Psoas muscle (tissue), 8 donors: ENCODE measurements around the gene MYL12A. TPM values are rescaled to one million over a fixed set of nuclear protein-coding genes. Genes with fewer than 3 reads are reported as not detected.

ENCODE experiments used
- ATAC-seq, 4 donors: fragments of 200-7000 bp; cut with Tn5 transposase; one replicate each; pipeline ENCODE4 v1.9.1; 2020; ENCODE audit warnings: moderate library complexity in 3 of 4, mild to moderate bottlenecking in 2 of 4
- DNase-seq, 2 donors: peaks; one replicate each; pipeline ENCODE4 v3.0.0-alpha.2; 2020
- H3K27ac ChIP-seq: fragments of 200-600 bp; one replicate; pipeline ENCODE4 v1.8.0; 2022
- H3K27me3 ChIP-seq, 3 donors: fragments of 200-600 bp in 1 of 3; one replicate each; pipeline versions ENCODE4 v1.6.1 to v1.8.0; 2013 to 2022; ENCODE audit warnings: low read length in 2 of 3, mild to moderate bottlenecking in 2 of 3, moderate library complexity in 1 of 3; ENCODE audit not compliant: insufficient read depth in 3 of 3
- H3K36me3 ChIP-seq, 2 donors: fragments of 200-600 bp in 1 of 2; one replicate each; pipeline versions ENCODE4 v1.6.1 to v1.8.0; 2013 to 2022; ENCODE audit warnings: low read depth in 1 of 2, mild to moderate bottlenecking in 1 of 2, moderate library complexity in 1 of 2; ENCODE audit not compliant: insufficient read depth in 1 of 2
- H3K4me1 ChIP-seq: fragments of 200-600 bp; one replicate; pipeline ENCODE4 v1.8.0; 2022
- H3K4me3 ChIP-seq: fragments of 200-600 bp; one replicate; pipeline ENCODE4 v1.8.0; 2022; ENCODE audit warnings: mild to moderate bottlenecking
- H3K9me3 ChIP-seq: fragments of 200-600 bp; one replicate; pipeline ENCODE4 v1.8.0; 2022
- CTCF ChIP-seq: fragments of 200-600 bp; IDR thresholded peaks from one replicate; pipeline ENCODE4 v1.8.0; 2022; ENCODE audit warnings: antibody characterized with exemption
- WGBS, 3 donors: extraction: QIAGEN DNeasy Blood & Tissue Kit; methylation state at CpG; one replicate each; pipeline versions ENCODE4 v1.1.6 to v1.1.7; 2013; 5-methylcytosine and 5-hydroxymethylcytosine counted together
- intact Hi-C, 2 donors: fragments of 100-400 bp; cut with DNase I; formaldehyde crosslinking; loops; one replicate each; pipeline versions ENCODE4 v1.11.0 to v1.14.2; 2022
- polyA plus RNA-seq, 3 donors: library from polyadenylated mRNA; stranded (reverse); fragments of 200-250 nt; gene quantifications; one replicate each; pipeline ENCODE4 v1.2.3, GENCODE V29; 2013
- total RNA-seq, 4 donors: library from RNA; stranded (reverse); fragmentation: NEBNext Ultra II Directional in 2 of 4; extraction: Animal tissue kit (Norgen Biotek cat#: 25700) in 2 of 4; gene quantifications; one replicate each; pipeline versions ENCODE4 v1.2.1 to v1.2.4, GENCODE V29; 2021 to 2023
- donor health status: healthy with polysubstance abuse.
- donor health status: DM: no; HTN: no; CAD: no; lungs with moderate emphysema.
- donor health status: Bipolar disorder and iron deficiency.
- donor health status: healthy.
- donor health status: DM: yes; HTN: yes; CAD: no.
- donor health status: DM: no; HTN: no; CAD: no.
- donor health status: DM: no; HTN: no; CAD: no.
- donor health status: DM: yes; HTN: yes; CAD: no.

The MYL12A gene
- total and polyA plus RNA-seq, 7 donors, result 957 to 3,920 (median 1,616) TPM

GRCh38 chr18:3250237-3251107 is 2.9 kb downstream of the MYL12A start:
- no peak for DNase-seq
- 14 to 19% (median 17%) methylated on average over 6 of the region's 6 CpGs for whole genome bisulfite sequencing, 3 donors
- TF ChIP-seq CTCF, result no peak
- Histone ChIP-seq H3K36me3 (peaks cover 16 to 34% of the 10 kb centered on the region in 2 donors), H3K27me3 (no peaks in the 10 kb centered on the region), H3K27ac (peak overlapping the region; percentile 99), H3K4me1 (peaks cover 58% of the 10 kb centered on the region), H3K9me3 (no peaks in the 10 kb centered on the region), H3K4me3 (peak overlapping the region; percentile 85)
- ATAC-seq, result peak in 1 of 4 donors; percentile 19
- intact Hi-C loops, result no loop called here

- no peaks in the 10 kb centered on the region for H3K9me3 ChIP-seq
- peaks cover 64% of the 10 kb centered on the region for H3K4me1 ChIP-seq
- H3K27ac ChIP-seq, result peak overlapping the region; percentile 99
- peaks cover 16 to 43% of the 10 kb centered on the region in 2 donors for H3K36me3 ChIP-seq
- TF ChIP-seq CTCF, result no peak
- WGBS, 3 donors, result 12 to 20% (median 14%) methylated on average over 8 of the region's 8 CpGs
- intact Hi-C loops, result no loop called here
- ATAC-seq (peak in 3 of 4 donors; percentile 15 to 43 (median 38)), DNase-seq (no peak)
- no peaks in the 10 kb centered on the region for H3K27me3 ChIP-seq
- H3K4me3 ChIP-seq, result peak overlapping the region; percentile 85
Measured at GRCh38 chr18:3251249-3251962, 3.8 kb downstream of the MYL12A start.

GRCh38 chr18:3251963-3252277 is 4.3 kb downstream of the MYL12A start:
- peak in 3 of 4 donors; percentile 8 to 16 (median 14) for ATAC-seq
- H3K27ac ChIP-seq, result peak overlapping the region; percentile 99

GRCh38 chr18:3252843-3253242 is 5.2 kb downstream of the MYL12A start:
- WGBS, 3 donors, result 37 to 54% (median 39%) methylated on average over 1 of the region's 1 CpG
- H3K27ac ChIP-seq, result peak overlapping the region; percentile 99
- H3K9me3 ChIP-seq, result no peaks in the 10 kb centered on the region
- no peak for ATAC-seq
- no peak for DNase-seq
- H3K27me3 ChIP-seq, result no peaks in the 10 kb centered on the region
- intact Hi-C loops, result no loop called here
- no peak for TF ChIP-seq CTCF
- H3K36me3 ChIP-seq, result peaks cover 16 to 58% of the 10 kb centered on the region in 2 donors
- peaks cover 78% of the 10 kb centered on the region for H3K4me1 ChIP-seq
- H3K4me3 ChIP-seq, result peak overlapping the region; percentile 85

More at GRCh38 chr18:3251963-3252277, 4.3 kb downstream of the MYL12A start:
- TF ChIP-seq CTCF, result no peak
- peaks cover 16 to 48% of the 10 kb centered on the region in 2 donors for H3K36me3 ChIP-seq
- no peak for DNase-seq
- WGBS, 3 donors, result 11 to 20% (median 14%) methylated on average over 3 of the region's 3 CpGs
- no peaks in the 10 kb centered on the region for H3K9me3 ChIP-seq
- no peaks in the 10 kb centered on the region for H3K27me3 ChIP-seq
- intact Hi-C loops, result no loop called here
- peaks cover 69% of the 10 kb centered on the region for H3K4me1 ChIP-seq
- H3K4me3 ChIP-seq, result peak overlapping the region; percentile 85
